GM23248 (cell line): ENCODE results near the gene MNT. TPM values are rescaled to one million over a fixed set of nuclear protein-coding genes. Genes with fewer than 3 reads are reported as not detected.

Source experiments
- DNase-seq: peaks from one replicate; pipeline ENCODE4 v3.0.0-alpha.2; 2015
- H2AFZ ChIP-seq: fragments of 200-600 bp; sonication (generic); 2 replicates; pipeline ENCODE4 v1.6.1; 2016; ENCODE audit warnings: antibody characterized with exemption
- H3F3A ChIP-seq: fragments of 200-600 bp; sonication (generic); 2 replicates; pipeline ENCODE4 v1.6.1; 2016; ENCODE audit warnings: mild to moderate bottlenecking, antibody characterized with exemption, mixed run types; ENCODE audit not compliant: insufficient read depth
- H3K27ac ChIP-seq: fragments of 200-600 bp; sonication (generic); 2 replicates; pipeline ENCODE4 v1.5.1; 2016; ENCODE audit warnings: mild to moderate bottlenecking
- H3K27me3 ChIP-seq: fragments of 200-600 bp; sonication (generic); replicated peaks from 2 replicates; pipeline ENCODE4 v1.6.1; 2016; ENCODE audit warnings: mild to moderate bottlenecking; ENCODE audit not compliant: insufficient read depth
- H3K36me3 ChIP-seq: fragments of 200-600 bp; sonication (generic); 2 replicates; pipeline ENCODE4 v1.6.1; 2016; ENCODE audit warnings: low read depth, mild to moderate bottlenecking
- H3K4me1 ChIP-seq: fragments of 200-600 bp; sonication (generic); 2 replicates; pipeline ENCODE4 v1.6.1; 2016; ENCODE audit warnings: mild to moderate bottlenecking; ENCODE audit not compliant: insufficient read depth
- H3K4me2 ChIP-seq: fragments of 200-600 bp; sonication (generic); one replicate; pipeline ENCODE4 v1.6.1; 2016; ENCODE audit warnings: mild to moderate bottlenecking; ENCODE audit not compliant: unreplicated experiment
- H3K4me3 ChIP-seq: fragments of 200-600 bp; sonication (generic); 2 replicates; pipeline ENCODE4 v1.5.1; 2016; ENCODE audit warnings: mild to moderate bottlenecking
- H3K79me2 ChIP-seq: fragments of 200-600 bp; sonication (generic); 2 replicates; pipeline ENCODE4 v1.6.1; 2016; ENCODE audit warnings: mild to moderate bottlenecking; ENCODE audit not compliant: insufficient read depth
- H3K9ac ChIP-seq: fragments of 200-600 bp; sonication (generic); 2 replicates; pipeline ENCODE4 v1.6.1; 2016; ENCODE audit warnings: mild to moderate bottlenecking
- H3K9me2 ChIP-seq: fragments of 200-600 bp; sonication (generic); 2 replicates; pipeline ENCODE4 v1.6.1; 2016; ENCODE audit warnings: mixed run types, mild to moderate bottlenecking, moderate library complexity; ENCODE audit not compliant: insufficient read depth
- H3K9me3 ChIP-seq: fragments of 200-600 bp; sonication (generic); one replicate; pipeline ENCODE4 v1.6.1; 2017; ENCODE audit warnings: low read depth
- H4K20me1 ChIP-seq: fragments of 200-600 bp; sonication (generic); 2 replicates; pipeline ENCODE4 v1.6.0; 2016; ENCODE audit not compliant: insufficient read depth
- EZH2 ChIP-seq: fragments of 200-600 bp; sonication (generic); IDR thresholded peaks from 2 replicates; pipeline ENCODE4 v1.6.1; 2018; ENCODE audit warnings: antibody characterized with exemption, mild to moderate bottlenecking; ENCODE audit not compliant: insufficient read depth, poor library complexity, severe bottlenecking
- EZH2phosphoT487 ChIP-seq: fragments of 200-600 bp; sonication (generic); IDR thresholded peaks from 2 replicates; pipeline ENCODE4 v1.6.1; 2018; ENCODE audit warnings: antibody characterized with exemption, moderate library complexity, mild to moderate bottlenecking, low read depth; ENCODE audit not compliant: insufficient read depth
- WGBS, 2 experiments: methylation state at CpG; one replicate each; pipeline ENCODE4 v1.1.6; 2015 to 2017; ENCODE audit warnings: low lambda C conversion rate in 2 of 2, low coverage in 1 of 2; ENCODE audit errors: missing lambda C conversion rate in 2 of 2; 5-methylcytosine and 5-hydroxymethylcytosine counted together
- in situ Hi-C: fragments of 300-500 bp; cut with MboI; formaldehyde crosslinking; loops from 2 replicates; pipeline ENCODE4 v1.15.0; 2020
- polyA plus RNA-seq: library from polyadenylated mRNA; unstranded; fragments of >200 nt; fragmentation: Nextera tagmentation; extraction: Ambion mirVana; gene quantifications from 2 replicates; pipeline ENCODE4 v1.2.1, GENCODE V29; 2016
- total RNA-seq: library from RNA; depleted of rRNA; stranded (reverse); fragments of >200 nt; shearing (Covaris generic); gene quantifications from 2 replicates; pipeline ENCODE4 v1.2.3, GENCODE V29; 2014

MNT gene
- total and polyA plus RNA-seq, 2 experiments from 2014 or later: 6.2 TPM

DNA sequence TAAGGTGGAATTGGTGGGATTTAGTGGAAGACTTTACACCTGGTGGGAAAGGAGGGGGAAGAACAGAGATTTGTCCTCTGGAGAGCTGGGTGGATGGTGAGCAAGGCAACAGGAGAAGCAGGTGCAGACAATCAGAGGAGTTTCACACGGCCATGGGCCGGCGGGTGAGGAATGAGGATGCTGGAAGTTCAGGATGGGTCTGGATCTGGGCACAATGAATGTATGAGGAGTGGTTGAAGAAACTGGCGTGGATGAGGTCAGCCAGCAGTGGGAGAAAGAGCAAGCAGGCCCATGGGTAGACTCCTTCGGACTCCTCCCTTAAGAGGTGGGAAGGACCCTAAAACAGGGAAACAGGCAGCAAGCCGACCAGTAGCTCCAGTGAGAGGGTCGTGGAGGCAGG lies 10.1 kb upstream of the MNT start:
- Histone ChIP-seq H3K9me2 (no peaks in the 10 kb centered on the region), H3F3A (peaks cover 22% of the 10 kb centered on the region), H2AFZ (no peak overlapping the region), H3K4me2 (no peak overlapping the region), H3K27ac (no peak overlapping the region), H3K9ac (no peak overlapping the region), H3K4me3 (no peak overlapping the region), H3K79me2 (no peaks in the 10 kb centered on the region), H3K4me1 (peaks cover 31% of the 10 kb centered on the region), H4K20me1 (no peaks in the 10 kb centered on the region), H3K36me3 (no peaks in the 10 kb centered on the region), H3K27me3 (no peaks in the 10 kb centered on the region), H3K9me3 (no peaks in the 10 kb centered on the region)
- TF ChIP-seq EZH2phosphoT487 (no peak), EZH2 (no peak)
- WGBS, 2 experiments: 97 to 99% methylated on average over 7 of the region's 7 CpGs
- in situ Hi-C loops: no loop called here
- no peak for DNase-seq

DNA sequence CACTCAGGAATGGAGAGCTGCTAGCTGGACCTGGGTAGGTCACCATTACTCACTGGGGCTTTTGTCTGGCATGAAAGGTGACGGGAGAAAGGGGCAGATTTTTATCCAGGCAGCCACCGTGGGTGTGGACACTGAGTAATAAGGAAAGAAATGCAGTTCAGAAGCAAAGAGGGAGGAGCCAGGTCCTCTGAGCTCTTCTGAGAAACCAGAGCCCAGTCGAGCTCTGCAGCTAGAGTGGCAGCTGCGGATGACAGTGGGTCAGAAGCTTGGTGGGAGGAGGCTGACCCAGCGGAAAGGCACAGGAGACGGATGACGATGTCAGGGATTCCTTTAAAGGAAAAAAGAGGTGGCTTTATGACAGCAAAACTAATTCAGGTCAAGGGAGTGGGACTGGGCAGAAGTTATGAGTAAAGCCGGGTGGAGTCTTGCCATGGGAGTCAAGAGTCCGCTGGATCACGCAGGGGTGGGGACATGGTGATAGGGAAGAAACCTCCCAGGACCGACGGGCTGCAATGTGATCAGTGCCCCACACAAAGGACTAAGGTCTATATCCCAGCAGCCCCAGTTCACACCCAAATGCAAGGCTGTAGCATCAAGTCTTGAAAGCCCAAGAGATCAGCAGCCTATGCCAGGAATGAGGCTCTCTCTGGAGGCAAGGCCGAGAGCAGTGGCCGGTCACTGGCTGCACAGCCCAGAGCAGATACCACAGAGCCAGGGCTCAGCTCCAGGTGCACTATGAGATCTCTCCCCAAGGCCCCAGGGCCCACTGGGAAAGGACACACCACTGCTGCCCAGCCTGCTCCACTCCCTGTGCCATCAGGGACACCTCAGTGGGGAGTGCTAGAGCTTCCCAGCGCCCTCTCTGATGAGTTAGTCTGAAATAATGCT lies 6.3 kb upstream of the MNT start:
- Histone ChIP-seq H3K27ac (peak overlapping the region; percentile 98), H3K4me3 (peak overlapping the region; percentile 41), H3K27me3 (no peaks in the 10 kb centered on the region), H3K4me2 (peak overlapping the region; percentile 56), H3K36me3 (no peaks in the 10 kb centered on the region), H3F3A (peaks cover 51% of the 10 kb centered on the region), H3K79me2 (no peaks in the 10 kb centered on the region), H3K9me2 (no peaks in the 10 kb centered on the region), H3K4me1 (peaks cover 51% of the 10 kb centered on the region), H4K20me1 (no peaks in the 10 kb centered on the region), H3K9ac (peak overlapping the region; percentile 80), H2AFZ (peak overlapping the region; percentile 39), H3K9me3 (no peaks in the 10 kb centered on the region)
- 6% methylated on average over 15 of the region's 15 CpGs for WGBS, 2 experiments
- in situ Hi-C loops: no loop called here
- no peak for TF ChIP-seq EZH2phosphoT487
- TF ChIP-seq EZH2: no peak
- peak; percentile 98 for DNase-seq

DNA sequence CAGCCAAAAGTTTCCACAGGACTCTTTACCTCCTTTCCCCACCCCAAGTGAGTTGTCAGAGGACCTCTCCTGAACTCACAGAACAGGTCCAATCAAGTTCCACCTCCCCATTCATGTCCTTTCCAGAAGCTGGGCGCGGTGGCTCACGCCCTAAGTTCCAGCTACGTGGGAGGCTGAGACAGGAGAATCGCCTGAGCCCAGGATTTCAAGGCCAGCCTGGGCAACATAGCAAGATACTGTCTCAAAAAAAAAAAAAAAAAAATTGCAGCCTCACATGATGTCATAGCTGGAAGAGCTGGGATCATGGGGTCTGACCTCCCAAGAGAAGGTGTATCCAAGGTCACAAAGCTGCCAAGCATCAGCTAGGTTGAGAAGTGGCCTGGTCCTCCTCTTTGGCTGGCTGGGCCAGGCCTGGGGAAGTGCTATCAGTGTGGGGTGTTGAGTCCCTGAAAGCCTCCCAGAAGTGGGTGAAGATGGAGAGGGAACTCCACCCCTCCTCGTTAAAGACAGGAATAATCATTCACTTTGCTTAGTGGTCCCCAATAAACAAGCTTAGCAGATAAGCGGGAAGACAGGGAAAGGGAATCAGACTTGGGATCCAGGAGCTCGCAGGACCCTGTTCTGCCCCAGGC lies 5.5 kb upstream of the MNT start:
- H2AFZ ChIP-seq: peak overlapping the region; percentile 39; the same call in 1 of the 2 replicates
- in situ Hi-C loops: no loop called here
- peaks cover 50% of the 10 kb centered on the region for H3K4me1 ChIP-seq
- peak; percentile 25 for DNase-seq
- peak overlapping the region; percentile 80 for H3K9ac ChIP-seq
- peak overlapping the region; percentile 98 for H3K27ac ChIP-seq
- H3K9me3 ChIP-seq: no peaks in the 10 kb centered on the region
- H4K20me1 ChIP-seq: no peaks in the 10 kb centered on the region
- H3K4me2 ChIP-seq: peak overlapping the region; percentile 56
- H3K36me3 ChIP-seq: no peaks in the 10 kb centered on the region
- no peaks in the 10 kb centered on the region for H3K9me2 ChIP-seq
- TF ChIP-seq EZH2phosphoT487 (no peak), EZH2 (no peak)
- peaks cover 51% of the 10 kb centered on the region for H3F3A ChIP-seq
- 46 to 54% methylated on average over 8 of the region's 8 CpGs for WGBS, 2 experiments
- peak overlapping the region; percentile 41 for H3K4me3 ChIP-seq
- H3K27me3 ChIP-seq: no peaks in the 10 kb centered on the region
- H3K79me2 ChIP-seq: no peaks in the 10 kb centered on the region

DNA sequence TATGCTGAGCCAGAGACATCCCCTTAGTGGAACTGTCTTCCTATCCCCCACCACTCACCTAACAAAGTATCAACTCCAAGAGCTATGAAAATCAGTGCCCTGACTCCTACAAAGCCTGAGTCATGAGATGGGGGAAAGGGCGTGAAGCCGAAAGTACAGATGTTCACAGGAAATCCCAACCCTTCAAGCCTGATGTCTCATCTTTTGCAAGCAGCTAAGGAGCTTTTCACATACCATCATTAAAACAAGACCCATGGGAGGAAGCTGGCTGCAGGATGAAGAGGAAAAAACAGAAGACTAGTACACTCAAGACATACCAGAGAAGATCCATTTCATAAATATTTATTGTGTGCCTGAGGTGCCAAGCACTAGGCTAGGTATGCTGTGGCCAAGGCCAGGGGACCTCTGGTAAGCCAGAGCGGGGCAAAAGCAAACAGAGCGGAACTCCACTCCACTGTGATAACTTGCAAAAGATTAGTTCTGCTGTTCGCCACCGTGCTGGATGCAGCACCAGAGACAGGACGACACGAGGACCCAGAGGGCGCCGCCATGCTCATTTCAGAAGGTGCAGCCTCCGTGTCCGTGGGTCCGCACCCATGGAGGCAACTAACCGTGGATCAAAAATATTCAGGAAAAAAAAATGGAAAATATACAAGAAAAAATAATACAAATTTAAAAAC lies 4.5 kb upstream of the MNT start:
- peak; percentile 97 for DNase-seq
- no peak for TF ChIP-seq EZH2phosphoT487
- Histone ChIP-seq H4K20me1 (no peaks in the 10 kb centered on the region), H3K27ac (peak overlapping the region; percentile 98), H3K4me2 (peak overlapping the region; percentile 78), H3K36me3 (no peaks in the 10 kb centered on the region), H3K4me1 (peaks cover 50% of the 10 kb centered on the region), H3K27me3 (no peaks in the 10 kb centered on the region), H3K9ac (peak overlapping the region; percentile 80), H3K9me2 (no peaks in the 10 kb centered on the region), H3K79me2 (peaks cover 3% of the 10 kb centered on the region; the same call in 1 of the 2 replicates), H3F3A (peaks cover 51% of the 10 kb centered on the region), H3K4me3 (peak overlapping the region; percentile 4; the same call in 1 of the 2 replicates), H3K9me3 (no peaks in the 10 kb centered on the region), H2AFZ (no peak overlapping the region)
- WGBS, 2 experiments: 73 to 74% methylated on average over 14 of the region's 14 CpGs
- in situ Hi-C loops: no loop called here
